ENCODE data around the gene SNX12. TPM values are rescaled to one million over a fixed set of nuclear protein-coding genes. Genes with fewer than 3 reads are reported as not detected.
A peak's percentile ranks its signal among the peaks of the same experiment; 100 is the strongest.

The SNX12 gene
- total RNA-seq, 2 donors from 2014 or later, result 62.1 to 76.8 TPM

GRCh38 chrX:71107762-71108360 lies 39.7 kb upstream of the SNX12 start:
- Histone ChIP-seq H3K27ac (no peak overlapping the region), H3K27me3 (no peaks in the 10 kb centered on the region), H3K4me1 (no peaks in the 10 kb centered on the region), H3K9me3 (no peaks in the 10 kb centered on the region), H3K4me3 (no peak overlapping the region), H3K9ac (ENCODE audit: low read depth in 2 of 2, low read length in 2 of 2) (peak overlapping the region in 1 of 2 donors; percentile 12), H3K36me3 (no peaks in the 10 kb centered on the region)
- no peak for DNase-seq
- no peak for TF ChIP-seq CTCF (IDR thresholded peaks at IDR 0.05)
- intact Hi-C loops (cut with DNase I), result no loop called here

GRCh38 chrX:71107245-71107644 lies 39.1 kb upstream of the SNX12 start:
- intact Hi-C loops (cut with DNase I), result no loop called here
- H3K9ac ChIP-seq (ENCODE audit: low read depth in 2 of 2, low read length in 2 of 2), result no peak overlapping the region
- TF ChIP-seq CTCF (IDR thresholded peaks at IDR 0.05), result no peak
- H3K9me3 ChIP-seq, result no peaks in the 10 kb centered on the region
- no peak for DNase-seq
- no peaks in the 10 kb centered on the region for H3K36me3 ChIP-seq
- no peaks in the 10 kb centered on the region for H3K27me3 ChIP-seq
- H3K27ac ChIP-seq, result no peak overlapping the region
- no peaks in the 10 kb centered on the region for H3K4me1 ChIP-seq
- no peak overlapping the region for H3K4me3 ChIP-seq

- no peaks in the 10 kb centered on the region for H3K27me3 ChIP-seq
- no peaks in the 10 kb centered on the region for H3K36me3 ChIP-seq
- DNase-seq, result no peak
- no peaks in the 10 kb centered on the region for H3K9me3 ChIP-seq
- H3K27ac ChIP-seq, result no peak within 1 kb of the TSS
- no peak within 1 kb of the TSS for H3K4me3 ChIP-seq
- H3K9ac ChIP-seq (ENCODE audit: low read depth in 2 of 2, low read length in 2 of 2), result no peak within 1 kb of the TSS
- TF ChIP-seq CTCF (IDR thresholded peaks at IDR 0.05), result no peak
- no peaks in the 10 kb centered on the region for H3K4me1 ChIP-seq
- intact Hi-C loops (cut with DNase I), result no loop called here
These were observed 38.3 kb upstream of the SNX12 start, which contains the start of gene CXorf65 for GRCh38 chrX:71106427-71106826. Gene CXorf65 (minus strand): TSS chrX:71106740. CDS start chrX:71106556, 184 bp downstream.

GRCh38 chrX:71105628-71106027 lies 37.5 kb upstream of the SNX12 start:
- no peak for TF ChIP-seq CTCF (IDR thresholded peaks at IDR 0.05)
- DNase-seq, result no peak

GRCh38 chrX:71103110-71103983 lies 35.2 kb upstream of the SNX12 start:
- no peak for TF ChIP-seq CTCF (IDR thresholded peaks at IDR 0.05)
- Histone ChIP-seq H3K36me3 (no peaks in the 10 kb centered on the region), H3K9me3 (no peaks in the 10 kb centered on the region), H3K4me3 (no peak overlapping the region), H3K9ac (ENCODE audit: low read depth in 2 of 2, low read length in 2 of 2) (peak overlapping the region in 1 of 2 donors; percentile 35), H3K27me3 (no peaks in the 10 kb centered on the region), H3K27ac (peak overlapping the region; percentile 44), H3K4me1 (no peaks in the 10 kb centered on the region)
- intact Hi-C loops (cut with DNase I), result no loop called here
- peak; percentile 49 for DNase-seq

More at GRCh38 chrX:71105628-71106027, 37.5 kb upstream of the SNX12 start:
- Histone ChIP-seq H3K4me3 (no peak overlapping the region), H3K27me3 (no peaks in the 10 kb centered on the region), H3K27ac (no peak overlapping the region), H3K4me1 (no peaks in the 10 kb centered on the region), H3K9me3 (no peaks in the 10 kb centered on the region), H3K36me3 (no peaks in the 10 kb centered on the region), H3K9ac (ENCODE audit: low read depth in 2 of 2, low read length in 2 of 2) (no peak overlapping the region)
- intact Hi-C loops (cut with DNase I), result no loop called here
